Endothelial cell (in vitro differentiated cells): ENCODE measurements around the gene ECE2. TPM values are rescaled to one million over a fixed set of nuclear protein-coding genes. Genes with fewer than 3 reads are reported as not detected.
A peak's percentile ranks its signal among the peaks of the same experiment; 100 is the strongest.

Experiments
- DNase-seq: peaks from one replicate; pipeline ENCODE4 v3.0.0; 2021; ENCODE audit warnings: low spot score
- H3K27ac Mint-ChIP-seq: one replicate; pipeline ENCODE4 v1.8.0; 2021; ENCODE audit warnings: mixed read lengths, inconsistent platforms; ENCODE audit not compliant: unreplicated experiment
- H3K27me3 Mint-ChIP-seq: one replicate; pipeline ENCODE4 v1.8.0; 2021; ENCODE audit warnings: mild to moderate bottlenecking, moderate library complexity, mixed read lengths, inconsistent platforms; ENCODE audit not compliant: unreplicated experiment
- H3K36me3 Mint-ChIP-seq: one replicate; pipeline ENCODE4 v1.8.0; 2021; ENCODE audit warnings: mild to moderate bottlenecking, low read depth, mixed read lengths, inconsistent platforms; ENCODE audit not compliant: unreplicated experiment
- H3K4me1 Mint-ChIP-seq: one replicate; pipeline ENCODE4 v1.8.0; 2021; ENCODE audit warnings: mild to moderate bottlenecking, mixed read lengths, inconsistent platforms; ENCODE audit not compliant: unreplicated experiment
- H3K4me3 Mint-ChIP-seq: one replicate; pipeline ENCODE4 v1.8.0; 2021; ENCODE audit warnings: mild to moderate bottlenecking, mixed read lengths, inconsistent platforms; ENCODE audit not compliant: unreplicated experiment
- H3K9me3 Mint-ChIP-seq: one replicate; pipeline ENCODE4 v1.8.0; 2021; ENCODE audit warnings: mixed read lengths, inconsistent platforms; ENCODE audit not compliant: unreplicated experiment
- CTCF ChIP-seq: fragments of 200-600 bp; sonication (generic); IDR thresholded peaks from one replicate; pipeline ENCODE4 v1.5.0; 2021; ENCODE audit warnings: antibody characterized with exemption; ENCODE audit not compliant: unreplicated experiment
- long read RNA-seq: library from polyadenylated mRNA; unstranded; transcript quantifications from one replicate; pipeline ENCODE4 v2.0.0, GENCODE V29; 2020; ENCODE audit not compliant: unreplicated experiment
- total RNA-seq: library from RNA; stranded (reverse); fragmentation: NEBNext Ultra II Directional; extraction: Animal tissue kit (Norgen Biotek cat#: 25700); gene quantifications from one replicate; pipeline ENCODE4 v1.2.1, GENCODE V29; 2021; ENCODE audit not compliant: unreplicated experiment

ECE2 gene
- not detected for total RNA-seq
- long read RNA-seq: 0 reads

- Mint-ChIP-seq H3K27me3 (peaks cover 25% of the 10 kb centered on the region), H3K4me1 (peaks cover 9% of the 10 kb centered on the region), H3K36me3 (no peaks in the 10 kb centered on the region), H3K4me3 (peak within 1 kb of the TSS; percentile 60), H3K27ac (no peak within 1 kb of the TSS), H3K9me3 (no peaks in the 10 kb centered on the region)
- TF ChIP-seq CTCF: no peak
- DNase-seq: no peak
These were observed at the start of gene ECE2 for GRCh38 chr3:184275961-184276910. Gene ECE2 (plus strand): TSS chr3:184276022. CDS start chr3:184276154, 132 bp downstream.

- H3K27ac Mint-ChIP-seq: no peak overlapping the region
These were observed 48.3 kb upstream of the ECE2 start for GRCh38 chr3:184227481-184227935.

GRCh38 chr3:184228376-184229137 lies 47.3 kb upstream of the ECE2 start:
- DNase-seq: no peak
- Mint-ChIP-seq H3K4me1 (peaks cover 11% of the 10 kb centered on the region), H3K27ac (no peak overlapping the region), H3K36me3 (peaks cover 8% of the 10 kb centered on the region), H3K27me3 (peaks cover 26% of the 10 kb centered on the region), H3K4me3 (no peak overlapping the region), H3K9me3 (no peaks in the 10 kb centered on the region)
- no peak for TF ChIP-seq CTCF

More at GRCh38 chr3:184227481-184227935, 48.3 kb upstream of the ECE2 start:
- Mint-ChIP-seq H3K4me3 (no peak overlapping the region), H3K36me3 (peaks cover 8% of the 10 kb centered on the region), H3K27me3 (peaks cover 24% of the 10 kb centered on the region), H3K4me1 (peaks cover 11% of the 10 kb centered on the region), H3K9me3 (no peaks in the 10 kb centered on the region)
- TF ChIP-seq CTCF: peak; percentile 90
- peak; percentile 57 for DNase-seq

GRCh38 chr3:184229394-184230080 lies 46.3 kb upstream of the ECE2 start, which contains the start of gene VWA5B2:
Gene VWA5B2 (plus strand): TSS chr3:184229585. CDS start chr3:184230529, 944 bp downstream.
- peaks cover 11% of the 10 kb centered on the region for H3K4me1 Mint-ChIP-seq
- DNase-seq: peak; percentile 63
- H3K36me3 Mint-ChIP-seq: peaks cover 8% of the 10 kb centered on the region
- H3K27me3 Mint-ChIP-seq: peaks cover 31% of the 10 kb centered on the region
- no peak within 1 kb of the TSS for H3K4me3 Mint-ChIP-seq
- peak; percentile 15 for TF ChIP-seq CTCF
- no peaks in the 10 kb centered on the region for H3K9me3 Mint-ChIP-seq
- no peak within 1 kb of the TSS for H3K27ac Mint-ChIP-seq
